Measurements from ENCODE around the gene ZNF573.

DNA sequence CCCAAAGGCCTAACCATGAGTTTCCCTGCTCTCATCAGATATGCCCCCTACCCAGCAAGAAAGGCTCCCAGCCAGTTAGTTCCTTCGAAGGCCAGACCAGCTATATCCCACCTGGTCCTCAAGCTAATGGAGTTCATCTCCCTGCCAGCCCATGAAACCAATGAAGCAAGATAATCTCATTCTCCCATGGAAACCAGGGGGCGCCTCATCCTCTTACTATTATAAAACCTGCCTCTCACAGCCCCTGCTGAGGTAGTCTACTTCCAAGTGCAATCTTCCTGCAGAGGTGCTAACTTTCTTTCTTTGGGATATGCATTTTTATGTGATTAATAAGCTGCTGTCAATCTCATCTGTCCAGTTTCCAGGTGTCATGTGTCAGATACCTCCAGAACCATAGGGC lies 34.0 kb upstream of the ZNF573 start:
- TF ChIP-seq, protein P1, sequence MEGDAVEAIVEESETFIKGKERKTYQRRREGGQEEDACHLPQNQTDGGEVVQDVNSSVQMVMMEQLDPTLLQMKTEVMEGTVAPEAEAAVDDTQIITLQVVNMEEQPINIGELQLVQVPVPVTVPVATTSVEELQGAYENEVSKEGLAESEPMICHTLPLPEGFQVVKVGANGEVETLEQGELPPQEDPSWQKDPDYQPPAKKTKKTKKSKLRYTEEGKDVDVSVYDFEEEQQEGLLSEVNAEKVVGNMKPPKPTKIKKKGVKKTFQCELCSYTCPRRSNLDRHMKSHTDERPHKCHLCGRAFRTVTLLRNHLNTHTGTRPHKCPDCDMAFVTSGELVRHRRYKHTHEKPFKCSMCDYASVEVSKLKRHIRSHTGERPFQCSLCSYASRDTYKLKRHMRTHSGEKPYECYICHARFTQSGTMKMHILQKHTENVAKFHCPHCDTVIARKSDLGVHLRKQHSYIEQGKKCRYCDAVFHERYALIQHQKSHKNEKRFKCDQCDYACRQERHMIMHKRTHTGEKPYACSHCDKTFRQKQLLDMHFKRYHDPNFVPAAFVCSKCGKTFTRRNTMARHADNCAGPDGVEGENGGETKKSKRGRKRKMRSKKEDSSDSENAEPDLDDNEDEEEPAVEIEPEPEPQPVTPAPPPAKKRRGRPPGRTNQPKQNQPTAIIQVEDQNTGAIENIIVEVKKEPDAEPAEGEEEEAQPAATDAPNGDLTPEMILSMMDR (IDR thresholded peaks at IDR 0.05), result no peak
- TF ChIP-seq POLR2A (IDR thresholded peaks at IDR 0.05) (no peak), POLR2AphosphoS5 (IDR thresholded peaks at IDR 0.05) (no peak)
